ENCODE results near the gene P2RY8.

DNA sequence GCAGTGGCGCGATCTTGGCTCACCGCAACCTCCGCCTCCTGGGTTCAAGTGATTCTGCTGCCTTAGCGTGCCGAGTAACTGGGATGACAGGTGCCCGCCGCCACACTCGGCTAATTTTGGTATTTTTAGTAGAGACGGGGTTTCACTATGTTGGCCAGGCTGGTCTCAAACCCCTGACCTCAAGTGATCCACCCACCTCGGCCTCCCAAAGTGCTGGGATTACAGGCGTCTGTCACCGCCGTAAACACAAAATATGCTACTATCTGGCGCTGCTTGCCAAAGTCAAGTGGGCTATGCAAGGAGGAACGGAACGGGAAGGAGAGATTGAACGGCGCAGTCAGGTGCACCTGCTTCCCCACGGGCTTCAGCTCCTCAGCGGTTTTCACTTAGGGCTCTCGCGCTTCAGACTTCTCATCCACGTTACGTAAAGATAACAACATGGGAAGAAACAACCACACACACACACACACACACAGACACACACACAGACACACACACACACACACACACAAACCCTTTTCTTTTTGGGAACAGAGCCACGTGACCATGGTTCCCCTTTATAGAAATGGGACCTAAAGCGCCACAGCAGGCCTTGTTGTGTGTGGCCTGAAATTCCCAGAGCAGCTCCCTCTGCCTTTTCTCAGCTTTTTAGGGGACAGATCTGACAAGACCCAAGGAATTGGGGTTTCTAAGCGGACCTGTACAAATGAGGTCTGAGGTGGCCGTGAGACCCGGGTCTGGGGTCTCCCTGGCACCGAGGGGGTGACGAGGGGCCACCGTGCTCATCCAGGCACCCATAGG is 1.5 kb downstream of the P2RY8 start:
- TF ChIP-seq, protein P1, sequence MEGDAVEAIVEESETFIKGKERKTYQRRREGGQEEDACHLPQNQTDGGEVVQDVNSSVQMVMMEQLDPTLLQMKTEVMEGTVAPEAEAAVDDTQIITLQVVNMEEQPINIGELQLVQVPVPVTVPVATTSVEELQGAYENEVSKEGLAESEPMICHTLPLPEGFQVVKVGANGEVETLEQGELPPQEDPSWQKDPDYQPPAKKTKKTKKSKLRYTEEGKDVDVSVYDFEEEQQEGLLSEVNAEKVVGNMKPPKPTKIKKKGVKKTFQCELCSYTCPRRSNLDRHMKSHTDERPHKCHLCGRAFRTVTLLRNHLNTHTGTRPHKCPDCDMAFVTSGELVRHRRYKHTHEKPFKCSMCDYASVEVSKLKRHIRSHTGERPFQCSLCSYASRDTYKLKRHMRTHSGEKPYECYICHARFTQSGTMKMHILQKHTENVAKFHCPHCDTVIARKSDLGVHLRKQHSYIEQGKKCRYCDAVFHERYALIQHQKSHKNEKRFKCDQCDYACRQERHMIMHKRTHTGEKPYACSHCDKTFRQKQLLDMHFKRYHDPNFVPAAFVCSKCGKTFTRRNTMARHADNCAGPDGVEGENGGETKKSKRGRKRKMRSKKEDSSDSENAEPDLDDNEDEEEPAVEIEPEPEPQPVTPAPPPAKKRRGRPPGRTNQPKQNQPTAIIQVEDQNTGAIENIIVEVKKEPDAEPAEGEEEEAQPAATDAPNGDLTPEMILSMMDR (IDR thresholded peaks at IDR 0.05), result no peak
- TF ChIP-seq EP300 (IDR thresholded peaks at IDR 0.05; ENCODE audit: low read depth), result no peak
- no peak for TF ChIP-seq POLR2A (IDR thresholded peaks at IDR 0.05)
- TF ChIP-seq POLR2AphosphoS5 (IDR thresholded peaks at IDR 0.05), result no peak
